HG03045 (cell line): ENCODE results near the gene LRRC3C.
"Not testable (repeated sequence)": the region's sequence is repeated elsewhere in the genome, so short reads cannot be mapped to it uniquely, and the experiment has no call there.

Experiments
- ATAC-seq: cut with Tn5 transposase; IDR thresholded peaks from one replicate; pipeline ENCODE4 v1.9.1; 2021; ENCODE audit warnings: mild to moderate bottlenecking, moderate library complexity; ENCODE audit not compliant: unreplicated experiment

Gene LRRC3C

DNA sequence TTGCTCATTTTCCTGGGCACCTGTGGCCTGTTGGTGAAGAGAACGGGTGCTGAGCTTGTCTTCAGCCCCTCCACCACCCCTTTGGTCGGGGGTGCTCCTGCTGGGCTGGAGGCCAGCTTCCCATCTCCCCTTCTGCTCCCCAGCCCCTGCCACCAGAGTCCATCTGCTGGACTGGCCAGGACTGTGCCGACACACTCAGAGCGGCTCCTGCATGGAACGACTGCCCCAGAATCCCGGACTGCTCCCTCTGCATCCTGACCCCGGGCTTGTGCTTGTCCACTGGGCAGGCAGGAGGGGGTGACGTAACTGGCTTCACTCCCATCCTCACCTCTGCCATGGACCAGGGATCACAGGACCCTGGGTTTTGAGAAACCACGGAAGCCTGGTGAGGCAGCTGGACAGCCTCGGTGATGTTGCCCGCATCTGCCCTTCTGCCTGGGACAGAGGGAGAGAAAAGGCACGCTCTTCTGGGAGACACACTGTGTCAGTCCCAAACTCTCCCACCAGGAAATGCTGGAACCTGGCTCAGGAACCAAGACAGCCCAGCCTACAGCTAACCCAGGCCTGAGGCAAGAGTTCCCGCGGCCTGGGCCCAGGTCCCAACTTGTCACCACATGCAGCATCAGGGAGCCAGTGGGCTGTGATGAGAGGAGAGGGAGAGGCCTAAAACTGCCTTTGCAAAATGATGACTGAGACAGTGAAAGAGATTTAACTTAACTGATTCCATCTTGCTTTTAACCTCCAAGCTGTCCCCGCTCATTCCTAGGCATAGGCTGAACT lies 19.2 kb downstream of the LRRC3C start:
- ATAC-seq = no peak

DNA sequence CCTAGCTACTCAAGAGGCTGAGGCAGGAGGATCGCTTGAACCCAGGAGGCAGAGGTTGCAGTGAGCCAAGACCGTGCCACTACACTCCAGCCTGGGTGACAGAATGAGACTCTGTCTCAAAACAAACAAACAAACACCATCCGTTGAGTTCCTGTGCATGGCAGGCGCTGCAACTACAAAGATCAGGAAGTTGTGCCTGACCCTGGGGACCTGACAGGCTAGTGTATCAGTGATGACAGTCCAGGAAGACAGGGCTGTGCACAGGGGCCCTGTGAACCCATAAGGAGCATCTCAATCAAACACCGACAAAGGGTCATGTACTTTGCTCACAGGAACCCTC lies 20.9 kb downstream of the LRRC3C start:
- ATAC-seq = not testable (repeated sequence)

DNA sequence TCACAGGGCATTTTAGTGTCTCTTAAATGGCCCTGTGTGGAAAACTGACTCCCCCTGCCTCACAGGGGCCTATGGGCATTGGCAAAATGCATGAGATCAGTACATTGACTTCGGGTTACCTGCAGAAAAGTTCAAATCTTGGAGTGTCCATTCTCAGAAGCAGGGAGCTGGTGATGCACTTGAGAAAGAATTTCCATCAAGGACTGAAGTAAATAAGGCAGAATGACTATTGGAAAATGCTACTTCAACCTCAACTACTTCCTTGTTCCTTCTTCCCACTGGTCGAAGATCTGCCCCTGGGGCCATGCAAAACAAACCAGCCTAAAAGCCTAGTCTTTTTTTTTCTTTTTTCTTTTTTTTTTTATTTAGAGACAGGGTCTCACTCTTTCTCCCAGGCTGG lies 21.5 kb downstream of the LRRC3C start:
- ATAC-seq = no peak

- no peak for ATAC-seq
Observed at GRCh38 chr17:39950871-39951348, 23.4 kb downstream of the LRRC3C start.

- ATAC-seq = no peak
Observed at GRCh38 chr17:39951924-39952679, 24.6 kb downstream of the LRRC3C start.

DNA sequence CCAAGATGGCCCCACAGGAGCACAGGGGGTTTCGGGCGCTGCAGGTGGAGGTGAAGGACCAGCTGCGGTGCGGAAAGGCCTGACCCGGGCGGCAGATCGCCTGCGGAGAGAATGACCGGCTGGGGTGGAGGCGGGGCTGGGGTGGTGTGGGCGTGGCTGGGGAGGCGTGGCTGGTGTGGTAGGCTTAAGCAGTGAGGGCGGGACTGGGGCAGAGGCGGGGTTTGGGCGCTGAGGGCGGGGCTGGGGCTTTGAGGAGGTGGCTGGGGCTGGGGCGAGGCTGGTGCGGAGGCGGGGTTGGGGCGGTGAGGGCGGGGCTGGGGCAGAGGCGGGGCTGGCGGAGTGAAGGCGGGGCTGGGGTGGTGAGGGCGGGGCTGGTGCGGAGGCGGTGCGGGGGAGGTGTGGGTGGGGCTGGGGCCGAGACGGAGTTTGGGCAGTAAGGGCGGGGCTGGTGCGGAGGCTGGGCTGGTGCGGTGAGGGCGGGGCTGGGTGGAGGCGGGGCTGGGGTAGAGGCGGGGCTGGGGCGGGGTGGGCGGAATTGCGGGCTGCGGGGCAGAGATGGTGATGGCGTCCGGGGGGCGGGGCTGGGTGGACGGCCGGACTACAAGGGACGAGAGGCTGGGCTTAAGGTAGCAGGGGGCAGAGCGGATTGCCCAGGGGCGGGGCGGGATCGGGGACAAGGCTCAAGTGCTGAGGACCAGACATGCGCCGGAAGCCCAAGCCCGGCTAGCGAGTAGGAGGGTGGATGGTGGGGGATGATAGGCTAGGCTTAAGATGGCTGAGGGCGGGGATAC lies 25.3 kb downstream of the LRRC3C start:
- peak; percentile 75 for ATAC-seq

GRCh38 chr17:39953471-39953888 lies 25.9 kb downstream of the LRRC3C start:
- ATAC-seq = no peak

DNA sequence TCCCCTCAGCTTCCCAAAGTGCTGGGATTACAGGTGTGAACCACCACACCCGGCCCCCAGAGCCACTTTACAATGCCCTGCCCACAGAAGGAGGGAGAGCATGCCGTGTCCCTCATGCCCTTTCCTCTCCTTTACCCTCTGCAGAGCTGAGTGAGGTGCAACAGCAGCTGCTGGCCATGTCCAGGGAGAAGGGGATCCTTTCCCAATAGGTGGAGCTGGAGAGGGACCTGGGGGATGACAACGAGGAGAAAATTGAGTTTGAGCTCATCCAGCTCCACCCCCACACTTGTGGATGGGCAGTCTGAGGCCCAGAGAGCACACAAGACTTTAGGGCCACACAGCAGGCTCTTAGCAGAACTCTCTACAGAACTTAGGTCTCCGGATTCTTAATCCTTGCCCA lies 27.3 kb downstream of the LRRC3C start:
- no peak for ATAC-seq

DNA sequence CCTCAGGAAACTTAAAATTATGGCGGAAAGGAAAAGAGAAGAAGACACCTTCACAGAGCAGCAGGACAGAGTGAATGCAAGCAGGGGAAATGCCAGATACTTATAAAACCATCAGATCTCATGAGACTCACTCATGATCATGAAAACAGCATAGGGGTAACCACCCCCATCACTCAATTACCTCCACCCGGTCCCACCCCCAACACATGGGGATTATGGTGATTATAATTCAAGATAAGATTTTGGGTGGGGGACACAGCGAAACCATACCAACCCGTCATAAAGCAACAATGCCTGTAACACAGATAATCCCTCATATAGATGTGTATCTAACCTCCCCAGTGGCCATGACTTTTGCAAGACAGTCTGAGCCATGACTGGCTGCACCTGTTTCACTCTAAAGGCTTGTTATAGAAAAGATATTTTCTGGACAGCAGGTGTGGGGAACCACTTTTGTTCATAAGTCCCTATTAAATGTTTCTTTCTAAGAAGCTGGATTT lies 28.2 kb downstream of the LRRC3C start:
- no peak for ATAC-seq

- ATAC-seq = no peak
Observed at GRCh38 chr17:39960524-39961041, 33.1 kb downstream of the LRRC3C start.

GRCh38 chr17:39962642-39963220 lies 35.2 kb downstream of the LRRC3C start, which contains the start of gene GSDMA:
Gene GSDMA, plus strand, starts transcription at chr17:39963004. Its CDS starts 2,684 bp downstream, at chr17:39965688.
- no peak for ATAC-seq

DNA sequence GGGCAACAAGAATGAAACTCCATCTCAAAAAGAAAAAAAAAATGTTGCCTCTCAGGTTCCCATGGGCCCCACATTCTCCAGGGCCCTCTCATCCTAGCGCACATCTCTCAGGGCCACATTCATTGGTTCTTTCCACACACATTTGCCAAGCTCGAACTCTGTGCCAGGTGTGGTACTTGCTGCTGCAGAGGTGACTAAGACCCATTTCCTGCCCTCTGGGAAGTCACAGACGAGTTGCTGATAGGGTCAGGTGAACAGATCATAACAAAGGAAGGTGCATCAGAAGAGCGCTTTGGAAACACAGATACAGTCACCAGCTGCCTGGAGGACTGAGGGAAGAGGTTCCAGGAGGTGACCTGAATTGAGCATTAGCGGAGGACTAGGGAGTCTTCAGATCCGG lies 36.3 kb downstream of the LRRC3C start:
- no peak for ATAC-seq

DNA sequence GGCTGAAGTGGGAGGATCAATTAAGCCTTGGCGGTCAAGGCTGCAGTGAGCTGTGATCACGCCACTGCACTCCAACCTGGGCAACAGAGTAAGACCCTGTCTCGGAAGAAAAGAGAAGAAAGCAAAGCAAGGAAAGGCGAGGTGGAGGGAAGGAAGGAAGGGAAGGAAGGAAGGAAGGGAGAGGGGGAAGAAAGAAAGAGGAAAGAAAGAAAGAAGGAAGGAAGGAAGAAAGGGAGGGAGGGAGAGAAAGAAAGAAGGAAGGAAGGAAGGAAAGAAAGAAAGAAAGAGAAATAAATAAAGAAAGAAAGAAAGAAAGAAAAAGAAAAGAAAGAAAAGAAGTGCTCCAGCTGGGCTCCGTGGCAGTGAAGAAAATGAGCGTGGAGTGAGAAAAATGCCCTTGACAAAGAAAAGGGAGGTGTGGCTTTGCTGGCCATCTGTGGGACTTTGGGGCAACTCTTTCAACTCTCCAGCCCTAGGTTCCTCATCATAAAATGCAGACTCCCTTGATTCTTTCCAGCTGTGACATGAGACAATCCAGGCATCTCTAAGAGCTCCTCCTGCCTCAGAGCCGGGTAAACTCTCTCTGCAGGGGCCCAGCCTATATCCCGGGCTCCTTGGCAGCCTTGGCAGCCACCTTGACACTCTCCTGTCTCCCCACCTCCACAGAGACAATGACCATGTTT lies 37.6 kb downstream of the LRRC3C start:
- no peak for ATAC-seq

GRCh38 chr17:39966771-39967170 lies 39.2 kb downstream of the LRRC3C start:
- ATAC-seq = no peak

- no peak for ATAC-seq
Observed at GRCh38 chr17:39968761-39969160, 41.2 kb downstream of the LRRC3C start.

DNA sequence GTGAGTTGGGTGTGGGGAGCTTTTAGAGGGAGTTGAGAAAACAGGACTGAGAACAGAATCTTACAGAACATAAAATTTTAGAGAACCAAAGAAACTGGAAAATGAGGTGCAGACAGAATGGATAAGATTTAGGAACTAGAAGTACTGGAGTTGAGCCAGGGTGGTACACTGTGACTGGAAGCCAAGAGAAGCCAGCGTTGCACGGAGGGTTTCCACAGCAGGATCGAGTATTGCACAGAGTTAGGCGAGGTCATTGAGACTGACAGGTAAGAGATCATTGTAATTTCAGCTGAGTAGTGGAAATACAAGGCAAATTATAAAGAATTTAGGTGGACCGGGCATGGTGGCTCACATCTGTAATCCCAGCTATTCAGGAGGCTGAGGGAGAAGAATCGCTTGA lies 41.8 kb downstream of the LRRC3C start:
- no peak for ATAC-seq

GRCh38 chr17:39970157-39970692 lies 42.7 kb downstream of the LRRC3C start:
- no peak for ATAC-seq

DNA sequence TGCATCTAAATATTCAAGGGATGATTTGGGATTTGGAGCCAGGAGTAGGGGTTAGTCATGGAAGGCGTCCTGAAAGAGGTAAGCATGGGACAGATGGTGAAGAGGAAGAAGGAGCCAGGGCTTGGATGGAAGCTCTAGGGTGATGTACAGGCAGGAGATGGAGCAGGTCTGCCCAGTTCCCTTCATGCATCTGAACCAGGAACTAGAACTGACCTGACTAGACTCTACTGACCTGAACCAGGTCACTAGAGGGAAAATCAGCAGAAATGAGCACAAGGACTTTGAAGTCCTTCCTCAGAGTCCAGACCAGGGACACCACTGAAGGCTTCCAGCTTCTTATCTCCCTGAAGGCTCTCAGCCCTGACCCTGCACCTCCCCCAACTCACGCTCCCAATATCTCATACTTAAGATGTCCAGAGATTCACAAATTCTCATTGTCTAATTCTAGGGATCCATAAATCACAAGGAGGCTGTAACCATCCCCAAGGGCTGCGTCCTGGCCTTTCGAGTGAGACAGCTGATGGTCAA lies 43.6 kb downstream of the LRRC3C start:
- ATAC-seq = no peak

DNA sequence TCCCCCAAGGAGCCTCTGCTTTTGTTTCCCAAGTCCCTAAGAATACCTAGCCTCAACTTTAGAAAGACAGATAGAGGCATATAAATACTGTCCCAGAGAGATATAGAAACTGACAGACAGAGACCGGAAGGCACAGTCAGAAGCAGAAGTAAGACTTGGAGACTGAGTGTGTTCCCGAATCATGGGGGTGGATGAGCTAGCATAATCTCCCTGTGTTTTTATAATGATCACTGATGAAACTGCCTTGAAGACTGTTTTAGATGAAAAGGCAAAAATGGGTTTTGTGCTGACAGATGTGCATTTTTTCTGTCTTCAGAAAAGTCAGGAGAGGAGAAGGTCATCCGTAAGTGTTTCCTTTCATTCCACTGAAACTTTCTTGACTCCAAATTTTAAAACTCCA lies 44.7 kb downstream of the LRRC3C start:
- no peak for ATAC-seq
